ENCODE results near the gene EFHC2.

EFHC2 gene

GRCh38 chrX:44239036-44239435 lies 104.4 kb downstream of the EFHC2 start:
- Histone ChIP-seq H3K4me1 (ENCODE audit: control insufficient read depth, insufficient read depth, low read length) (no peaks in the 10 kb centered on the region), H3K36me3 (ENCODE audit: control insufficient read depth in 2 of 2, insufficient read depth in 1 of 2, low read length in 2 of 2) (no peaks in the 10 kb centered on the region), H3K4me3 (ENCODE audit: low read depth, low read length) (no peak overlapping the region), H3K9me3 (ENCODE audit: control insufficient read depth, insufficient read depth, low read depth, low read length) (no peaks in the 10 kb centered on the region), H3K27ac (ENCODE audit: extremely low read depth, low read depth, low read length) (no peak overlapping the region)
- TF ChIP-seq ZNF24 (tag by site-specific recombination; IDR thresholded peaks at IDR 0.05) = no peak
- TF ChIP-seq ZSCAN4 (tag by site-specific recombination; IDR thresholded peaks at IDR 0.05) = no peak
- TF ChIP-seq GLI4 (tag by site-specific recombination; IDR thresholded peaks at IDR 0.05) = no peak
- no peak for TF ChIP-seq ZNF214 (tag by site-specific recombination; IDR thresholded peaks at IDR 0.05; ENCODE audit: borderline replicate concordance)
- TF ChIP-seq ZNF560 (tag by site-specific recombination; IDR thresholded peaks at IDR 0.05; ENCODE audit: borderline replicate concordance) = no peak
- TF ChIP-seq ZNF792 (tag by site-specific recombination; IDR thresholded peaks at IDR 0.05) = no peak
- TF ChIP-seq SETDB1 (IDR thresholded peaks at IDR 0.05; ENCODE audit: insufficient read length, low read length) = no peak
- TF ChIP-seq ZNF48 (tag by site-specific recombination; IDR thresholded peaks at IDR 0.05) = no peak
- TF ChIP-seq SP7 (tag by site-specific recombination; IDR thresholded peaks at IDR 0.05) = no peak
- TF ChIP-seq ZNF26 (tag by site-specific recombination; IDR thresholded peaks at IDR 0.05) = no peak
- TF ChIP-seq ZNF132 (tag by site-specific recombination; IDR thresholded peaks at IDR 0.05; ENCODE audit: borderline replicate concordance) = no peak
- TF ChIP-seq ZNF426 (tag by site-specific recombination; IDR thresholded peaks at IDR 0.05) = no peak
- TF ChIP-seq ZNF501 (tag by site-specific recombination; IDR thresholded peaks at IDR 0.05) = no peak
- no peak for TF ChIP-seq ZNF664 (tag by site-specific recombination; IDR thresholded peaks at IDR 0.05)
- ChIA-PET POLR2A (no interaction called here), CTCF (interaction anchor here (0.6 to 1.4 kb wide), 4 partner anchors 170 to 679 kb away, joined by 3 to 4 read pairs (median 4); no protein-coding TSS in a partner anchor)

GRCh38 chrX:44235534-44235933 lies 107.9 kb downstream of the EFHC2 start:
- H3K4me1 ChIP-seq (ENCODE audit: control insufficient read depth, insufficient read depth, low read length) = no peaks in the 10 kb centered on the region
- ChIA-PET CTCF (interaction anchor here (0.6 to 2.6 kb wide), 4 partner anchors 32 to 277 kb away, joined by 3 to 9 read pairs (median 4); no protein-coding TSS in a partner anchor), POLR2A (no interaction called here)
- no peak overlapping the region for H3K27ac ChIP-seq (ENCODE audit: extremely low read depth, low read depth, low read length)
- no peaks in the 10 kb centered on the region for H3K9me3 ChIP-seq (ENCODE audit: control insufficient read depth, insufficient read depth, low read depth, low read length)
- no peak overlapping the region for H3K4me3 ChIP-seq (ENCODE audit: low read depth, low read length)
- TF ChIP-seq ZNF514 (tag by site-specific recombination; IDR thresholded peaks at IDR 0.05) (no peak), ZNF24 (tag by site-specific recombination; IDR thresholded peaks at IDR 0.05) (no peak), ZNF529 (tag by site-specific recombination; IDR thresholded peaks at IDR 0.05; ENCODE audit: insufficient replicate concordance) (no peak), ZNF791 (tag by site-specific recombination; IDR thresholded peaks at IDR 0.05) (no peak), ZNF366 (tag by site-specific recombination; conservative IDR thresholded peaks at IDR 0.05) (no peak), ZFHX2 (tag by site-specific recombination; conservative IDR thresholded peaks at IDR 0.05) (no peak)
- H3K36me3 ChIP-seq (ENCODE audit: control insufficient read depth in 2 of 2, insufficient read depth in 1 of 2, low read length in 2 of 2) = no peaks in the 10 kb centered on the region

GRCh38 chrX:44234541-44234940 lies 108.9 kb downstream of the EFHC2 start:
- no peak overlapping the region for H3K27ac ChIP-seq (ENCODE audit: extremely low read depth, low read depth, low read length)
- CTCF ChIA-PET = interaction anchor here (0.6 kb wide), 1 partner anchor 9 kb away, joined by 3 read pairs; no protein-coding TSS in a partner anchor
- no peaks in the 10 kb centered on the region for H3K4me1 ChIP-seq (ENCODE audit: control insufficient read depth, insufficient read depth, low read length)
- POLR2A ChIA-PET = interaction anchor here (0.6 kb wide), 1 partner anchor 836 kb away, joined by 3 read pairs; no protein-coding TSS in a partner anchor
- no peak overlapping the region for H3K4me3 ChIP-seq (ENCODE audit: low read depth, low read length)
- no peaks in the 10 kb centered on the region for H3K36me3 ChIP-seq (ENCODE audit: control insufficient read depth in 2 of 2, insufficient read depth in 1 of 2, low read length in 2 of 2)
- no peaks in the 10 kb centered on the region for H3K9me3 ChIP-seq (ENCODE audit: control insufficient read depth, insufficient read depth, low read depth, low read length)
- no peak for TF ChIP-seq ZBTB6 (tag by site-specific recombination; IDR thresholded peaks at IDR 0.05)
- no peak for TF ChIP-seq ZNF169 (tag by site-specific recombination; IDR thresholded peaks at IDR 0.05)
- TF ChIP-seq OVOL3 (tag by site-specific recombination; IDR thresholded peaks at IDR 0.05) = no peak
- no peak for TF ChIP-seq ZNF658 (tag by site-specific recombination; IDR thresholded peaks at IDR 0.05)
- no peak for TF ChIP-seq ZNF114 (tag by site-specific recombination; IDR thresholded peaks at IDR 0.05)
- TF ChIP-seq ZNF596 (tag by site-specific recombination; IDR thresholded peaks at IDR 0.05) = no peak
- TF ChIP-seq ZNF660 (tag by site-specific recombination; IDR thresholded peaks at IDR 0.05) = no peak
- no peak for TF ChIP-seq HOXC10 (CRISPR knock-in tag; IDR thresholded peaks at IDR 0.05)
- TF ChIP-seq ZBTB44 (tag by site-specific recombination; IDR thresholded peaks at IDR 0.05) = no peak
- no peak for TF ChIP-seq ZNF37A (tag by site-specific recombination; IDR thresholded peaks at IDR 0.05)

Data from HEK293 (cell line).